GM12864 (cell line): ENCODE results near the gene CNBD2.
"Not testable (repeated sequence)": the region's sequence is repeated elsewhere in the genome, so short reads cannot be mapped to it uniquely, and the experiment has no call there.

Experiments used
- DNase-seq: peaks from one replicate; pipeline ENCODE4 v3.0.0-alpha.2; 2011; ENCODE audit warnings: low read depth
- H3K4me3 ChIP-seq: 2 replicates; pipeline ENCODE4 v1.5.1; 2011; ENCODE audit warnings: mild to moderate bottlenecking, low read depth, low read length, control low read depth
- TF ChIP-seq, protein P1 (sequence below): IDR thresholded peaks from 2 replicates; pipeline ENCODE4 v1.5.1; 2011; ENCODE audit warnings: low read depth, mild to moderate bottlenecking, moderate library complexity, low read length, control low read depth, inconsistent platforms; ENCODE audit errors: missing control alignments

Gene CNBD2

DNA sequence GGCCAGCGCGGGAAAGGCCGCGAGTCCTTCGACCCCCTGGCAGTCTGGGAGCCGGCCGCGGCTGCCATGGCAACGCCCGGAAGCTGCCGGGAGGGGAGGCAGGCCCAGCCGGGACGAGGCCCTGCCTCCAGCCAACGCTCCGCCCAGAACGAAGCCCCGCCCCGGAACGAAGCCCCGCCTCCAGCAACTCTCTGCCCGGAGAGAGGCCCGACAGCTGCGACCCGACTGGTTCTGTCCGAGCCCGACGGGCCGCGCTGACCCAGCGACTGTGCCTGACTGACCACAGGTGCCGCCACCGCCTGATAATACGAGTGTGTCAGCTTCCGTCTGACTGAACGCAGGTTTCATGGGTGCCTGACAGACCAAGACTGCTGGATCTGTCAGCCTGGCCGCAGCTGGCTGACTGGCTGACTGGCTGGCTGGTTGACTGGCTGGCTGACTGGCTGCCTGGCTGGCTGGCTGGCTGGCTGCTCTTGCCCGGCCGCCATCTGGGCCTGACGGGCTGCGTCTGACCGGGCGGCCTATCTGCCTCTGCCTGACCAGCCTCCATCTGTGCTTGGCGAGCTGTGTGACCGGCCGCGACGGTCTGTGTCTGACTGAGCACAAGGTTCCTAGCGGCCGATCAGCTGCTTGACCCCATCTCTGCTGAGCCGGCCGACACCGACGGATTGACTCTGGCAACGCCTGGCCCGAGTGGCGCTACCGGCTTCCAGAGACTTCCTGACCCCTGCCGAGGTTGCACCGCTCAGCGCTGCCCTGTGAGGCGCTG is 96.5 kb downstream of the CNBD2 start:
- TF ChIP-seq, protein P1, sequence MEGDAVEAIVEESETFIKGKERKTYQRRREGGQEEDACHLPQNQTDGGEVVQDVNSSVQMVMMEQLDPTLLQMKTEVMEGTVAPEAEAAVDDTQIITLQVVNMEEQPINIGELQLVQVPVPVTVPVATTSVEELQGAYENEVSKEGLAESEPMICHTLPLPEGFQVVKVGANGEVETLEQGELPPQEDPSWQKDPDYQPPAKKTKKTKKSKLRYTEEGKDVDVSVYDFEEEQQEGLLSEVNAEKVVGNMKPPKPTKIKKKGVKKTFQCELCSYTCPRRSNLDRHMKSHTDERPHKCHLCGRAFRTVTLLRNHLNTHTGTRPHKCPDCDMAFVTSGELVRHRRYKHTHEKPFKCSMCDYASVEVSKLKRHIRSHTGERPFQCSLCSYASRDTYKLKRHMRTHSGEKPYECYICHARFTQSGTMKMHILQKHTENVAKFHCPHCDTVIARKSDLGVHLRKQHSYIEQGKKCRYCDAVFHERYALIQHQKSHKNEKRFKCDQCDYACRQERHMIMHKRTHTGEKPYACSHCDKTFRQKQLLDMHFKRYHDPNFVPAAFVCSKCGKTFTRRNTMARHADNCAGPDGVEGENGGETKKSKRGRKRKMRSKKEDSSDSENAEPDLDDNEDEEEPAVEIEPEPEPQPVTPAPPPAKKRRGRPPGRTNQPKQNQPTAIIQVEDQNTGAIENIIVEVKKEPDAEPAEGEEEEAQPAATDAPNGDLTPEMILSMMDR, result no peak
- no peak for DNase-seq
- H3K4me3 ChIP-seq, result peak overlapping the region; percentile 80

GRCh38 chr20:36065427-36065998 is 97.1 kb downstream of the CNBD2 start:
- H3K4me3 ChIP-seq, result peak overlapping the region; percentile 80

DNA sequence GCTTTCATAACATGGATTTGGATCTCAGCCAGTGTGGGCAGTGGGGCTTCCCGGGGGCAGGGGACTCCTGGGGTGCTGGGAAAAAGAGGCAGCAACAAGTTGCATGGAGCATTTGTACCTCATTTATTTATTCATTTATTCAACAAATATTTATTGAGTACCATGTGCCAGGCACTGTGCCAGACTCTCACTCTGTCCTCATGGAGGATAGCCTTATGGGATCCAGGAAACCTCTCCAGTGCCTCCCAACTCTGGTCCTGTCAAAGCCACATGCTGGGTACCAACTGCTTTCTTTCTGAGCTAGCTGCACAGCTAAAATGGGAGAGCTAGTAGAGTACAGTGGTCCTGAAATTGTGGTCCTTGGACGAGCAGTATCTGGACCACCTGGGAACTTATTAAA is 98.4 kb downstream of the CNBD2 start:
- TF ChIP-seq, protein P1, result no peak
- DNase-seq, result no peak
- no peak overlapping the region for H3K4me3 ChIP-seq

More at GRCh38 chr20:36065427-36065998, 97.1 kb downstream of the CNBD2 start:
- TF ChIP-seq, protein P1, result no peak
- no peak for DNase-seq

DNA sequence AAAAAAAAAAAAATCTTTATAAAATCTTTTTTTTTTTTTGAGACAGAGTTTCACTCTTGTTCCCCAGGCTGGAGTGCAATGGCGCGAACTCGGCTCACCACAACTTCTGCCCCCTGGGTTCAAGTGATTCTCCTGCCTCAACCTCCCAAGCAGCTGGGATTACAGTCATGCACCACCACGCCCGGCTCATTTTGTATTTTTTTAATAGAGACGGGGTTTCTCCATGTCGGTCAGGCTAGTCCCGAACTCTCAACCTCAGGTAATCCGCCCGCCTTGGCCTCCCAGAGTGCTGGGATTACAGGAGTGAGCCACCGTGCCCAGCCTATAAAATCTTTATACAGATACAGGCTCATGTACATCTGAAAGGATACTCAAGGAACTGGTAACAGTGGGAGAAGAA is 100.1 kb downstream of the CNBD2 start:
- not testable (repeated sequence) for H3K4me3 ChIP-seq, DNase-seq

- no peak for DNase-seq
- TF ChIP-seq, protein P1, result no peak
- no peak overlapping the region for H3K4me3 ChIP-seq
These were observed 102.1 kb downstream of the CNBD2 start for GRCh38 chr20:36070451-36070850.

GRCh38 chr20:36071848-36072247 is 103.5 kb downstream of the CNBD2 start:
- DNase-seq, result no peak
- no peak overlapping the region for H3K4me3 ChIP-seq
- TF ChIP-seq, protein P1, result no peak

GRCh38 chr20:36074983-36075382 is 106.6 kb downstream of the CNBD2 start:
- no peak overlapping the region for H3K4me3 ChIP-seq
- TF ChIP-seq, protein P1, result no peak
- no peak for DNase-seq

DNA sequence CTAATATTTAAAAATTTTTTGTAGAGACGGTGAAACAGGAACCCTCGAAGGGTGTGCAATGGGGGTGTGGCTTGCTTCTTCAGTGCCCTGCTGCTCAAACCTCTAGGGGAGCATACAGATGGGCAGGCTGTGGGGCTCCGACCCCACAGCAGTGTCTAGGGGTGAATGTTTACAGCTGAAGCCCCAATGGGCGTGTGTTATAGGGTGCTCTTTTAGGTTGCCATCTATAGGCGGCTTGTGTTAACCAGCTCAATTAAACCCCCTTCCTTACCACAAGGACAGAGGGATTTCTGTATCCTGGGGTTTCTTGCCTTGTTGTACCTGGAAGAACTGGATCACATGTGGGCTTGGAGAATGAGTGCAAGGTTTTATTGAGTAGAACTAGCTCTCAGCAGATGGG is 109.4 kb downstream of the CNBD2 start:
- not testable (repeated sequence) for H3K4me3 ChIP-seq, DNase-seq
